RPMI7951 (cell line): ENCODE data around the gene GRID2IP. TPM values are rescaled to one million over a fixed set of nuclear protein-coding genes. Genes with fewer than 3 reads are reported as not detected.

Source experiments
- DNase-seq: peaks from one replicate; pipeline ENCODE4 v3.0.0-alpha.2; 2012; ENCODE audit warnings: low read depth
- total RNA-seq: library from RNA; depleted of rRNA; stranded (reverse); fragments of >200 nt; shearing (Covaris generic); gene quantifications from 2 replicates; pipeline ENCODE4 v1.2.3, GENCODE V29; 2014

Gene GRID2IP
- total RNA-seq, 1 experiment from 2014 or later = not detected

DNA sequence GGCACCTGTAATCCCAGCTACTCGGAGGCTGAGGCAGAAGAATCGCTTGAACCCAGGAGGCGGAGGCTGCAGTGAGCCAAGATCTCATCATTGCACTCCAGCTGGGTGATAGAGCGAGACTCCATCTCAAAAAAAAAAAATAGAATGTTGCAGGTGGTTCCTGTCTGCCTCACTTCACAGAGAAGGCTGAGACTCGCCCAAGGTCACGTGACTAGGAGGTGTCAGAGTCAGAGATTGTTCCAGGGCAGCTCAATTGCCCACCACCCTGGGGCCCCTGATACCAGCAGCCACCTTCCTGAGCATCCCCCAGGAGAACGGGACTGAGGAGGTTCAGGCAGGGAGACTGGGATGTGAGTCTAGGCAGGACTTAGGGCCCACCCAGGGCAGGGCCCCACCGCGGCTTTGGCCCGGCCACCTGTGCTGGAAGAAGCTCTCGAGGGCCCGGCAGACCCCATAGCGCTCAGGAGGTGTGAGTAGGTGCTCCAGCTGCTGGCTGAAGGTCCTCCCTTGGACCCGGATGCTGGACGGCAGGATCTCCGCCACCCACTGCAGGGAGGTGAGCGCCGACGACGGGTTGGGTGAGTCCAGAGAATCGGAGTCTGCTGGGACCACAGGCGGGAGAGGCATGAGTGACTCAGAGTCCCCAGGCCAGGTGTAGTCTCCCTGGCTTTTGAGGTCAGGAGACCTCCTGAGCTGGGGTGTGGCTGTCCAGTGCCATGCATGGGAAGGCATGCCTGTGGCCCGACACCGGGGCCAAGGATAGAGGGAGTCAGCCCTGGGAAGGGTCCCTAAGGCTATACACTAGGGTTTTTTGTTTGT, 30.9 kb downstream of the GRID2IP start:
- DNase-seq = no peak

DNA sequence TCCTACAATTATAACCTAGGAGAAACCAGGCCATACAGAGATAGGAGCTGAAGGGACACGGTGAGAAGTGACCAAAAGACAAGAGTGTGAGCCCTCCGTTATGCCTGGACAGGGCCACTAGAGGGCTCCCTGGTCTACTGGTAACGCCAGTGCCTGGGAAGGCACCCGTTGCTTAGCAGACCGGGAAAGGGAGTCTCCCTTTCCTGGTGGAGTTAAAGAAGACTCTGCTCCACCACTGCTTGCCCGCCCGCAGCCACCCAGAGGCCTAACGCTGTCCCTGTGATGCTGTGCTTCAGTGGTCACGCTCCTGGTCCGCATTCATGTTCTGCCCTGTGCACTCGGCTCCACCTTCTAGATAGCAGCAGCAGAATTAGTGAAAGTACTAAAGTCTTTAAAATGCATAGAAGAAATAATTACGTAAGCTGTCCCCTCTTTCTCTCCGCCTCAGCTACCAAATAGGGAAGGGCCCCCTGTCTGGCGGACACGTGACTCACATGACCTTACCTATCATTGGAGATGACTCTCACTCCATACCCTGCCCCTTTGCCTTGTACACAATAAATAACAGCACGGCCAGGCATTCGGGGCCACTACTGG, 34.8 kb downstream of the GRID2IP start:
- peak; percentile 84 for DNase-seq

DNA sequence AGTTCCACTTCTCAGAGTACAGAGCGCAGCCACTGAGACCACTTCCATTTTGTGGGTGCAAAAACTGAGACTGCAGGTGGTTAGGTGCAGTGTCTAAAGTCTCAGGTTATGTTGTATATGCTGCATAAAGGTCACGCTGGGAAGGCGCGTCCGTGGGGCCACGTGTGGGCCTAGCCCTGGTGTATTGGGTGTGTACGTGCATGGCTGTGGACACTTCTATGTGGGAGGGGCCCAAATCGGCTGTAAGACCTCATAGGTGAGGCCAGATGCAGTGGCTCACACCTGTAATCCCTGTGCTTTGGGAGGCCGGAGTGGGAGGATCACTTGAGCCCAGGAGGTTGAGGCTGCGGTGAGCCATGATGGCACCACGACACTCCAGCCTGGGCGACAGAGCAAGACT, 37.7 kb downstream of the GRID2IP start:
- no peak for DNase-seq

DNA sequence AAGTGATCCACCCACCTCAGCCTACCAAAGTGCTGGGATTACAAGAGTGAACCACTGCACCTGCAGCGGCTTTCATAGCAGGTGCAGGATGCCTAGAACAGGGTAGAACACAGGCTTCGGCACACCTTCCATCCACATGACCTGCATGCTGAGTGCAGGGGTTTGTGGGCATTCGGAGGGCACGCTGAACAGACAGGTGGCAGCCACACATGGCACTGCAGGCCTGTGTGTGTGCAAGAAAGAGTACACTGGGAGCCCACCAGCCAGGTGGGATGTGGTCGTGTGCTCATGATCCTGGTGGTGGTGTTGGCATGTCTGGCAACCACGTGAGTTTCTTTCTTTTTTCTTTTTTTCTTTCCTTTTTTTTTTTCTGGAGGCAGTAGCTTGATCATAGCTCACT, 38.4 kb downstream of the GRID2IP start:
- DNase-seq = no peak

DNA sequence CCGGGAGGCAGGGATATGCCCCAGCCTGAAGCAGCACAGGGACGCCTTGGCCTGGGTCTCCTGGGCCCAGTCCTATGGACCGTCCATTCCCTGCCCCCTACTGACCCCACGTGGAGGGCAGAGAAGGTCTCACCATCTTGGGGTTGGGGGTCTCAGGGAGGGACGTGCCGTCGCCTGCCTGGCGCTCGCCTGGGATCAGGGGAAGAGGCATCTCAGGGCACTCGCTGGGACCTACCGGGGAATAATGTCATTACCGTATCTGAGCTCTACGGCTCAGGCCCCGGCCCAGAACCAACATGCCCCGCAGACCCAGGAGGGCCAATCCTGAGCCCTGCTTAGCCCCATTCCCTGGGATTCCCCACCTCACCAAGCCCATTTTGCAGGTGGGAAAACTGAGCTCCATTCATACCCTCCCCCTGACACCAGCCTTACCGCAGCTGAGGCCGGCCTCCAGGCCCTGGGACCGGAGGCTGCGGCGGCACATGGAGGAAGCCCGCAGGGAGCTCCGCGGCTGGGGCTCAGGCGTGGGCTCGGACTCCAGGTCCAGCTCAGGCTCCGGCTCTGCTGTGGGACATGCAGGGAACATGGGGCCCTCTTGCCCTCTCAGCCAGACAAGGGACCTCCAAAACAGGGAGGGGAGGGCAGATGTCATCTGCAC, 40.7 kb downstream of the GRID2IP start:
- no peak for DNase-seq

DNA sequence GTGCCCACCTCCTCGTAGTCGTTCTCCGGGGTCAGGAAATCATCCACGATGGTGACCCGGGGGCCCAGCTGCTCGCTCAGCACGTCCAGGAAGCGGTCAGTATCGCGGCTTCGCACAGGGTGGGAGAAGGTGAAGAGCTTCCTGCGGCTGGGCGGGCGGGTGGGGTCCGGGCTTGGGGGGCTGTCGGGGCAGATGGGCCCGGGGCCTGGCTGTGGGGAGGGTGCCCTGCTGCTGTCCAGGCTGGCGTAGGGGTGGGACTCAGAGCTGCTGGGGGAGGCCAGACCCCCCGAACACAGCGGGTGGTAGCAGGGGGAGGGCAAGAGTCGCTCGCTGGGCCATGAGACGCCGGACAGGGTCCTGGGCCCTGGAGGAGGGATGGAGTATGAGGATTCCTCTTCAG, 42.3 kb downstream of the GRID2IP start:
- no peak for DNase-seq

DNA sequence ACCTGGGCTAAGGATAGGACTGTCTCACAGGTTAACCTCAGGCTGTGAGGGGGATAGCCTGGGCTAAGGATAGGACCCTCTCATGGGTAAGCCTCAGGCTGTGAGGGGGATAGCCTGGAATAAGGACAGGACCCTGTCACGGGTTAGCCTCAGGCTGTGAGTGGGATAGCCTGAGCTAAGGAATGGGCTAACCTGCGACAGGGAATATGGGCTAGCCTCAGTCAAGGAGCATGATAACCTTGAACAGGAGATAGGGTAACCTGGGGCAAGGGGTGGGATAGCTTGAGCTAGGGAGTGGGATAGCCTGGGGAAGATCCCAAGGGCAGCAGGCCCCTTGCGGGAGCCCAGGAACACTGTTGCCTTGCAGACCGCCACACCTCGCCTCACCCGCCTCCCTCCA, 42.7 kb downstream of the GRID2IP start:
- no peak for DNase-seq

DNA sequence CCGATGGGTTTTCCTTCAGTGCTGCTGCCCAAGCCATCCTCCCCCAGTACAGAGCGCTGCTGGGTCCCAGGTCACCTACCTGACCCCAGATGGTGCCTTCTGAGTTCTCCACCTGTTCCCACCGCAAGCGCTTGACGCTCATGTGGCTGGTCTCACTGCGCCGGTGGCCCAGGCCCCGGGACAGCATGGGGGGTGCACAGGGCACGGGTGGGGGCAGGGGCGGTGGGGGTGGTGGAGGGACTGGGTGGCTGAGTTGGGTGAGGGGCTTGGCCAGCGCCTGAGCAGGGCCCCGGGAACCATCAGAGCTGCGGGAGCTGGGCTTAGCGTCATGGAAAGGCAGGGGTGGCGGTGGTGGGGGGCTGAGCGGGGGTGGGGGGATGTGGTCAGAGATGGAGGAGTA, 43.4 kb downstream of the GRID2IP start:
- DNase-seq = no peak

DNA sequence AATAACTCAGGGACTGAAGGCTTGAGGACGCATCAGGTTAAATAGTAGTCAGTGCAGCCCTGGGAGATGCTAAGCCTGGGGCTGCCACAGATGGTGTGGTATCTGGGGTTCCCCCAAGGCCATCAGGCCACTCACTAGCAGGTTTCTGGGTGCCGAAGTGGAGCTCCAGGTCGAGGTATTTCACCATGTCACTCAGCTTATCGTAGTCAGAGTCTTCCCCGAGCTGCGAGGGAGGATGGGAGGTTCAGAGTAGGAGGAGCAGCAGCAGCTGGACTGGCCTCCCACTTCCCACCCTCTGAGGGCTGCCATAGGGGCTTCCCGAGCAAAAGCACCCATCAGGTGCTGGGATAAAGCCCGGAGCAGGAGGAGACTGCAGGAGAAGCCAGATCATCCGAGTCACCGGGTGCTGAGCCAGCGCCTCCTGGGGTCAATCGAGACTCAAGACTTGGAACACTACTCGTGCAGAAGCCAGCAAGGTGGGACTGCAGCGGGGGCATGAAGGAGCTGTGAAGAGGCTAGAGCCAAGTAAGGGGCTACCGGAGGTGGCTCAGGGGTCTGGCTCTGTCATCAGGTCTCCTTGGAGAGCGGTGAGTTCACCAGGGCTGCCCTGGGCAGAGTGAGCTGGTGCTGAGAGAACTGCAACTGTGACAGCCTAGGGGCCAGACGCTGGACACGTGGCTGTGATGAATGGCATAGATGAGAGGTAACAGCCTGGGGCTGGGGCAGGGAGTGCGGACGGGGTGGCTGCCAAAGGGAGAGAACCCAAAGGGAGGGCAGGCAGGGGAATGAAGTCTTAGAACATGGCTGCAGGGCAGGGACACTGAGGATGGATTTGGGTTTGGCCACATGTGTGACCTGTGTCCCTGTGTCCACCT, 45.3 kb downstream of the GRID2IP start:
- DNase-seq = peak; percentile 29

DNA sequence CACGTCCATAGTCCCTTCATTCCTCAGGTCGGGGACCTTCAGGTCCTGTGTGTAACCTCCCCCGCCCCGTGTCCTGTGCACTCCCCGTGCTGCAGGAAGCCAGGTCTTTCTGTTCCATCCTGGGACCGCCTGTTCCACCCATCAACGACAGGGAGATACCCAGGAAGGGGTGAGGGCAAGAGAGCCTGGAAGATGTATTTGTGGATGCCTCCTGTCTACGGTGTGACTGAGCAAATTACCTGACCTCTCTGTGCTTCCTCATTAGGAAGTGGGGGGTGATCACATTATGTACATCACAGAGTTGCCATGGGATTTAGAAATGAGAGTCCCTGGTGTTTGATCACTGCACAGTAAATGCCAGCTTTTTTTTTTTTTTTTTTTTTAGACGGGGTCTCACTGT, 46.3 kb downstream of the GRID2IP start:
- DNase-seq = no peak

DNA sequence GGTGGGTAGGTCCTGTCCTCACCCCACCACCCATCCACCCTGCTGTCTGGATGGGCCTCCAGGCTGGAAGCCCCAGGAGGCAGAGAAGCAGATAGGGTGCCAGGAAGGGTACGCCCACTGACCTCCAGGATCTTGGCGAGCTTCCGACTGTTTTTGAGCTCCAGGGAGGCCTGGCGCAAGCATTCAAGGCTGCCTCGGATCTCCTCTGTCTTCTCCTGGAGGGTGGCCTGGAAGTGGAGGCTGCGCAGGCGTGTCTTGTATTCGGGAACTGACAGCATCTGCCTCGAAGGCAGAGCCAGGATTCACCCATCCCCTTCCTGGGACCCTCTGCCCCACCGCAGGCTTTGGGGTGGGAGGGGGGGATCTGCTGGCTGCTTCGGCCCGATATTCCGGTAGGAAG, 48.4 kb downstream of the GRID2IP start:
- no peak for DNase-seq

DNA sequence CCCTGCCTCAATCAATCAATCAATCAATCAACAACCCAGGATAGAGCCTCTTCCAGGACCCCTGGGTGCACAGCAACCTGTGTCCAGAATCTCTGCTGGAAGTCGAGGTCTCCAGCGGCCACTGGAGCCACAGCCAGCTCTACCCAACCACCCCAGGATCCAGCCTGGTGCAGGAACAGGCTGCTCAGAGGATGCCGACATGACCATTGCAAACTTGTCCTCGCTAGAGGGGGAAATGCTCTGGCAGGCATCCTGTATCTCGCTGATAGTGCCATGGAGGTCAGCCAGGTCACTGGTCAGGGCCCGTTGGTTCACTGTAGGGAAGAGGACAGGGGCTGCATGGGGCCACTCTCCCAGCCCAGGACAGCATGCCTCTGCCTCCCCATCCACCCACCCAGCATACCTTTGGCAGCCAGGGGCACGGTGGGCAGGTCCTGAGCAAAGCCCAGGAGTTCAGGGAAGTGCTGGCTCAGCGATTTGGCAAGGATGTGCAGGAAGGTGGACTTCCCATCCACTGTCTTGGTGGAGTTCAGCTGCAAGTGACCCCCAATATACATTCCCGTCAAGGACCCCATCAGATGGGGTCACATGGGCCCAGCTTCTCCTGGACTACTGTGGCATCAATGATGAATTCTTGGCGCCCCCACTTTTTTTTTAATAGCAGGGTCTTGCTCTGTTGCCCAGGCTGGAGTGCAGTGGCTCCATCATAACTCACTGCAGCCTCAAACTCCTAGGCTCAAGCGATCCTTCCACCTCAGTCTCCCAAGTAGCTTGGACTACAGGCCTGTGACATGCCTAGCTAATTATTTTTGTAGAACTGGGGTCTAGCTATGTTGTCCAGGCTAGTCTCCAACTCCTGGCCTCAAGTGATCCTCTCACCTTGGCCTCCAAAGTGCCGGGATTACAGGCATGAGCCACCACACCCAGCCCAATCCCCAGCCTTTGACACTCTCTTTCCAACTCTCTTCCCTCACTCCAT, 49.4 kb downstream of the GRID2IP start:
- DNase-seq = no peak

DNA sequence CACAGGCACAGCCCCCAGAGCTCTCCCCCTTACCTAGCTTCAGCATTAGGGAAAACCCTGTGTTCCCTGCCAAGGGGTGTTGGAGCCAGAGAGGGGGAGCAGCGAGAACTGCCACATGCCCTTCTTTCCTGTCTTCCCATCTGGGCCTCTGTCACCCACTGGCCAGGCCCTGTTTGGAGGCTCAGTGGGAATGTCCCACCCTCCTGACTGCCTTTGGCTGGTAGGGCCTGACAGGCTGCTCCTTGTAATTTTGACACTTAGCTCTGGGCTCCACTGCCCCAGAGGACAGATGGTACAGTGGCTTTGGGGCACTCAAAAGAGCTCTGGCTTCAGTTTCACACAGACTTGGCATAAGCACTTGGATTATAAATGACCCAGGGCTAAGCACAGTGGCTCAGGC, 50.6 kb downstream of the GRID2IP start:
- DNase-seq = no peak

DNA sequence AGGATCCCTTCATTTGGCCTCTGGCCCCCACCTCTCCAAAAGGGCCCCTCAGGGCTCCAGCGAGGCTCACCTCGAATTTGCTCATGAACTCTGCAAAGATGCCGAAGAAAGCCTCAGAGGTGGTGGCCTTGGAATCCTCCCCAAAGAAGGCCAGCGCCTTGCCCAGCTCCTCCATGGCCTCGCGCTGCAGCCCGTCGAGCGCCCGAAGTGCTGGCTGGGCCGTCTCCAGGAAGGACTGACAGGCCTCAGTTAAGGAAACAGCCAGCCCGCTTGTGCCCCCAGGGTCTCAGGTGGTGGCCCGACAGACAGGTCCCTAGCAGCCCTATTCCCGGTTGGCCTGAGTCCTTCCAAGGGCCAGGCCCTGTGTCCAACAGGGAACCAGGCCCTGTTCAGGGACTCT, 53.3 kb downstream of the GRID2IP start:
- no peak for DNase-seq

DNA sequence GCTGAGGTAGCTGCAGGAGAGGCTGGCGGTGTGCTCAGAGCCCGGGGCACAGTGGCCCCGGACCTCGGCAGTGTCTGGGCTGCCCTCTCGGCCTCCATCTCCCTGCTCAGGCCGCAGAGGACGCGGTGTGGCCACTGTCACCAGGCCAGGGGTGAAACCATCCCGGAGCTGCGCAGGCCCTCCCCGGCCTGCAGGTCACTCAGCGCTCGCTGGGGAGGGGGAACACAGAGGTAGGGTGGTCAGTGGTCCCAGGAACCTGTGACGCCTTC, 53.7 kb downstream of the GRID2IP start:
- no peak for DNase-seq

DNA sequence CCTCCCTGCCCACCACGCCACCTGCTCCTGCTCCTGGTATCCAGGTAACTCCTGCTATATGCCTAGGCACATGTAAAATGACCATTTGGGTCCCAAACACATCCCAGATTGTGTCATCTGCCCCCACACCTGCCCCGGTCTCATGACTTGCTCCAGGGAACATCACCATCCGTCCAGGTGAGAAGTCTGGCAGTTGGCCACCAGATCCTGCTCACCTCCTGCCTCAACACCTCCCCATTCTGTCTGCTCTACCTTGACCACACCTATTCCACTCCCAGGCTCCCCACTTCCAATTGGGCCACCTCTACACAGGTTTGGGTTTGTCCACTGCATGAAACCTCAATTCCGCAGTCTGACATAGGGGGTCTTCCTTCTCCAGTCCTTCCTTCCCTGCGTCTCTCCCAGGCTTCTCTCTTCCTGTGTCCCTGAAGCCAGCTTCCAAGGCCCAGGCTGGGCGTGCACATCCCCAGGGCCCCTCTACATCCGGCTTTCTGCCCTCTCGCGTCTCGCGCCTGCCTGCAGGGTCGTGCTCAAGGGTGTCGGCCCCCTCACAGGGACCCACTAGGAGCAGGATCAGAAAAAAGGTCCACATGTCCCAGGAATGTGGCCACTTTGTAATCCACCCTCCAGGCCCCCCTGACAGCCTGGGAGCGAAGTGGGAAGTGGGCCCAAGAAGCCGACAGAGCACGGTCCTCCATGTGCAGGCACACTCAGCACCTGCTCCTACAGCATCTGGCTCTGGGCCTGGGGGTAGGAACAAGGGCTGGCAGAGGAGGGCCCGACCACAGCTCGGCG, 54.2 kb downstream of the GRID2IP start:
- no peak for DNase-seq

DNA sequence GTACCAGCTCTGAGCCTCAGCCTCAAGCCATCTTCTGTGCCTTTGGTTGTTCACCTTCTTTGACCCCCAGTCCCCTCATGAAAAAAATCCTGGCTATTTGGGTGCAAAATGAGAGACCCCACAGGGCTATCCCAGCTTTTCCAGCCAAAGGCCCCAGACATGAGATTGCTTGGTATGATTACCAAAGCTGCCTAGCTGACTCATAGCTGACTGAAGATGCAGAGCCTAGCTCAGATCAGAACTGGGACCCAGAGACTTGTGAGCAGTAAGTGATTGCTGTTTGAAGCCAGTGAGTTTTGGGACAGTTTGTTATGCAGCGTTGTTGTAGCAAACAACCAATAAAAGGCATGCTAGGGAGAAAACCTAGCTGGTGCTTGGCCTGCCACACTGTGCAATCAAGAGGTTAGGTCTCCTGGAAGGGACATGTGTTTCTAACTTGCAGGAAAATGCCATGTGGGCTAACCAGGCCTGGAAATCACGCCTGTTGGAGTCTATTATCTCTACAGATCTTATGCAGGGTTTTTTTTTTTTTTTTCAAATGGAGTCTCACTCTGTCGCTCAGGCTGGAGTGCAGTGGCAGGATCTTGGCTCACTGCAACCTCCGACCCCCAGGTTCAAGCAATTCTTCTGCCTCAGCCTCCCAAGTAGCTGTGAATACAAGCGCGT, 55.5 kb downstream of the GRID2IP start:
- peak; percentile 15 for DNase-seq

DNA sequence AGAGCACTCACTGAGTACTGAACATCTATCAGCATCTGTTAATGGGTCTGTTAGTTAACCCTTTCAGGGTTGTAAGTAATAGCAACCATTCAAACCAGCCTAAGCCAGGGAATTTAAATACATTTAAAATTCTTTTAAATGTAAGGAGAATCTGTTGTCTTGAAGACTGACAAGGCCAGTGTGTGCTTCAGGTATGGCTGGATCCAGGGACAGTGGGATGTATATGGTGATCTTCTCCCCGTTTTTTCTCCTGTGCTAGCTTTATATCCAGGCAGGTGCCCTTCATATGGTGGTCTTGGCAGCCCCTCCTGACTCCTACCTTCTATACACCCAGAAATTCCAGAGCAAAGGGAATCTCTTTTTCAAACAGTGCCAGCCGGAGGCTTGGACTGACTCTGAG, 56.9 kb downstream of the GRID2IP start:
- no peak for DNase-seq

DNA sequence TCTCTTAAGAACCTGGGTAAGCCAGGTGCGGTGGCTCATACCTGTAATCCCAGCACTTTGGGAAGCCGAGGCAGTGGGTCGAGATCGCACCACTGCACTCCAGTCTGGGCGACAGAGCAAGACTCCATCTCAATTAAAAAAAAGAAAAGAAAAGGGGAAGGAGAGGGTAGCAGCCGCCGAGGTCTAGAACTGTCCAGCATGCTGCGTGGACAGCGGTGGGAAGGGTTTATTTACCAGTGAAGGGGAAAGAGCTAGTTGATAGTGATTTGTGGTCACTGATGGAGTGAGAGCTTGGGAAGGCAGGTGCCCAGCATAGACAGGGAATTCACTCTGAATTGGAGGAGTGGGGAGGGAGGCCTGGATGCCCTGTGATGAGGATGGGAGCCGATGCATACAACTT, 60.1 kb downstream of the GRID2IP start:
- no peak for DNase-seq

DNA sequence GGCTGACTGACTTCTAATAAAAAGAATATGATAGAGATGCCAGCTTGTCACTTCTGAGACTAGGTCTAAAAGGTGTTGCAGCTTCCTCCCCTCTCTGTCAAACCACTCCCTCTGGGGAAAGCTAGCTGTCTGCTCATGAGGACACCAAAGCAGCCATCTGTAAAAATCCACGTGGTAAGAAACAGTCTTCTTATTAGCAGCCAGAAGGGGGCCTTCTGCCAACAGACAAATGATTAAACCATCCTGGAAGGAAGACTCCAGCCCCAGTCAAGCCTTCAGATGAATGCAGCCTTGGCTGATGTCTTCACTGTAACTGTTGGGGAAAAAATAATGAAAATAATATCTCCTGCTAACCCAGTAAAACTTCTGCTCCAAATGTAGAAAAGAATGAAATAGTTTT, 61.6 kb downstream of the GRID2IP start:
- DNase-seq = peak; percentile 17
